GM12892 (cell line): Measurements from ENCODE around the gene ATP8B4.

Source experiments
- POLR2A ChIP-seq: IDR thresholded peaks from 2 replicates; pipeline ENCODE4 v1.6.1; 2011; ENCODE audit warnings: low read depth, low read length, control low read depth
- POLR2AphosphoS5 ChIP-seq: IDR thresholded peaks from 2 replicates; pipeline ENCODE4 v1.6.1; 2011; ENCODE audit warnings: low read depth, low read length, control low read depth

- TF ChIP-seq POLR2A, result no peak
- no peak for TF ChIP-seq POLR2AphosphoS5
These were observed 61.0 kb downstream of the ATP8B4 start for GRCh38 chr15:50057905-50058639.
